ENCODE results near the gene SLC4A2.

- no peak for TF ChIP-seq CTCF (IDR thresholded peaks at IDR 0.05; ENCODE audit: low read length)
- no peak for TF ChIP-seq EZH2 (optimal IDR thresholded peaks at IDR 0.05; ENCODE audit: low read depth, low read length)
- no peak for TF ChIP-seq EZH2phosphoT487 (IDR thresholded peaks at IDR 0.05; ENCODE audit: low read length)
These were observed 44.6 kb downstream of the SLC4A2 start for GRCh38 chr7:151103973-151104372.

Data from MM.1S (cell line).